HepG2 (cell line): ENCODE data around the gene PCDHGB3. TPM values are rescaled to one million over a fixed set of nuclear protein-coding genes. Genes with fewer than 3 reads are reported as not detected.
A peak's percentile ranks its signal among the peaks of the same experiment; 100 is the strongest.

Source experiments
- ATAC-seq: fragments of 200-7000 bp; cut with Tn5 transposase; 3 replicates; pipeline ENCODE4 v1.9.1; 2020; ENCODE audit warnings: mild to moderate bottlenecking, moderate library complexity
- BruUV-seq: library from RNA; stranded (reverse); fragments of 400-500 nt; replicated peaks from 2 replicates; lab custom pipeline; 2021; lab: Mats Ljungman, UMichigan
- CTCF ChIA-PET: fragments of 300-600 bp; formaldehyde crosslinking; extraction: SDS; loops from one replicate; lab custom pipeline; 2021; ENCODE audit warnings: low total read pairs, inconsistent platforms, low intra/inter-chr PET ratio; lab: Yijun Ruan, JAX
- POLR2A ChIA-PET: fragments of 350-600 bp; sonication (Branson Sonifier 250); formaldehyde crosslinking; loops from one replicate; lab custom pipeline; 2020; ENCODE audit warnings: antibody characterized with exemption, inconsistent platforms; lab: Yijun Ruan, JAX
- DNase-seq: peaks from one replicate; pipeline ENCODE4 v3.0.0-alpha.2; 2015; ENCODE audit warnings: low spot score
- FAIRE-seq: peaks from 3 replicates; lab custom pipeline; 2011; peaks lifted over from hg19 to GRCh38; lab: Jason Lieb, UNC
- H2AFZ ChIP-seq: one replicate; pipeline ENCODE4 v1.6.1; 2011; ENCODE audit warnings: low read length, inconsistent platforms
- H3K27ac ChIP-seq: fragments of 300-600 bp; 3 replicates; pipeline ENCODE4 v1.8.0; 2011; ENCODE audit warnings: mixed run types, mild to moderate bottlenecking, mixed read lengths, low read length, inconsistent platforms; ENCODE audit not compliant: insufficient read depth; ENCODE audit errors: extremely low read length
- H3K27me3 ChIP-seq, 2 experiments: fragments of 200-600 bp in 1 of 2; 2 replicates in 1 of 2; 3 replicates in 1 of 2; pipeline versions ENCODE4 v1.6.0 to v1.8.0; 2011; ENCODE audit warnings: low read length in 2 of 2, mild to moderate bottlenecking in 2 of 2, moderate library complexity in 2 of 2, inconsistent platforms in 1 of 2; ENCODE audit not compliant: insufficient read depth in 2 of 2, control insufficient read depth in 1 of 2
- H3K36me3 ChIP-seq, 2 experiments: fragments of 200-600 bp in 1 of 2; replicated peaks in 1 of 2; 2 replicates in 1 of 2; 3 replicates in 1 of 2; pipeline versions ENCODE4 v1.5.1 to v1.8.0; 2011; ENCODE audit warnings: low read length in 2 of 2, inconsistent platforms in 1 of 2; ENCODE audit not compliant: insufficient read depth in 2 of 2, control insufficient read depth in 1 of 2
- H3K4me1 ChIP-seq: 2 replicates; pipeline ENCODE4 v1.5.1; 2012; ENCODE audit warnings: low read length, inconsistent platforms; ENCODE audit not compliant: insufficient read depth
- H3K4me2 ChIP-seq: 2 replicates; pipeline ENCODE4 v1.6.0; 2011; ENCODE audit warnings: low read depth, low read length, inconsistent platforms
- H3K4me3 ChIP-seq, 3 experiments: fragments of 200-600 bp in 1 of 3; sonication (generic), shearing (Covaris generic) in 1 of 3; replicated peaks in 1 of 3; 2 replicates each; pipeline ENCODE4 v1.5.1; 2011 to 2016; ENCODE audit warnings: low read length in 3 of 3, inconsistent platforms in 2 of 3, low read depth in 2 of 3, mild to moderate bottlenecking in 2 of 3, control low read depth in 1 of 3, mixed read lengths in 1 of 3; ENCODE audit not compliant: insufficient read depth in 1 of 3
- H3K79me2 ChIP-seq: one replicate; pipeline ENCODE4 v1.6.1; 2011; ENCODE audit warnings: low read length, inconsistent platforms; ENCODE audit not compliant: insufficient read depth
- H3K9ac ChIP-seq: 2 replicates; pipeline ENCODE4 v1.6.0; 2011; ENCODE audit warnings: mild to moderate bottlenecking, low read depth, low read length, inconsistent platforms; ENCODE audit not compliant: insufficient read depth
- H3K9me3 ChIP-seq: 2 replicates; pipeline ENCODE4 v1.5.1; 2012; ENCODE audit warnings: mild to moderate bottlenecking, low read length
- H4K20me1 ChIP-seq: 2 replicates; pipeline ENCODE4 v1.6.0; 2011; ENCODE audit warnings: inconsistent platforms, mild to moderate bottlenecking, low read length, moderate library complexity; ENCODE audit not compliant: insufficient read depth
- CTCF ChIP-seq: sonication (generic); formaldehyde crosslinking; IDR thresholded peaks from 2 replicates; pipeline ENCODE4 v1.5.0; 2020; ENCODE audit warnings: mild to moderate bottlenecking, missing genetic modification reagents, moderate library complexity
- FOSL1 ChIP-seq: sonication (generic); formaldehyde crosslinking; IDR thresholded peaks from 2 replicates; pipeline ENCODE4 v1.9.0; 2021; ENCODE audit warnings: missing genetic modification reagents, borderline replicate concordance
- SATB2 ChIP-seq: sonication (generic); formaldehyde crosslinking; IDR thresholded peaks from 2 replicates; pipeline ENCODE4 v1.5.0; 2020; ENCODE audit warnings: missing genetic modification reagents
- SETDB1 ChIP-seq: sonication (generic); formaldehyde crosslinking; IDR thresholded peaks from 2 replicates; pipeline ENCODE4 v1.5.1; 2020; ENCODE audit warnings: missing genetic modification reagents, mild to moderate bottlenecking, borderline replicate concordance
- STAG1 ChIP-seq: sonication (generic); formaldehyde crosslinking; IDR thresholded peaks from 2 replicates; pipeline ENCODE4 v1.4.0; 2020; ENCODE audit warnings: missing genetic modification reagents
- ZBTB1 ChIP-seq: sonication (generic); formaldehyde crosslinking; IDR thresholded peaks from 2 replicates; pipeline ENCODE4 v1.4.0; 2020; ENCODE audit warnings: missing genetic modification reagents, borderline replicate concordance
- ZNF317 ChIP-seq: sonication (generic); formaldehyde crosslinking; IDR thresholded peaks from 2 replicates; pipeline ENCODE4 v1.5.0; 2020; ENCODE audit warnings: mild to moderate bottlenecking, missing genetic modification reagents
- ZNF546 ChIP-seq: sonication (generic); formaldehyde crosslinking; conservative IDR thresholded peaks from 2 replicates; pipeline ENCODE4 v1.8.1; 2023; ENCODE audit warnings: mild to moderate bottlenecking, missing genetic modification reagents
- ZNF746 ChIP-seq: sonication (generic); formaldehyde crosslinking; IDR thresholded peaks from 2 replicates; pipeline ENCODE4 v1.8.0; 2022; ENCODE audit warnings: mild to moderate bottlenecking, missing genetic modification reagents
- WGBS: methylation state at CpG from one replicate; pipeline ENCODE4 v1.1.6; 2017; ENCODE audit warnings: low lambda C conversion rate; 5-methylcytosine and 5-hydroxymethylcytosine counted together
- in situ Hi-C: cut with HindIII; loops from 2 replicates; pipeline ENCODE4 v1.10.0; 2017; ENCODE audit warnings: low pct_unique_long_range_greater_than_20kb; ENCODE audit not compliant: extremely low pct_ligation_motif_present
- intact Hi-C: fragments of 100-400 bp; cut with micrococcal nuclease; formaldehyde crosslinking; loops from one replicate; pipeline ENCODE4 v1.10.0; 2022; ENCODE audit not compliant: unreplicated experiment
- polyA plus RNA-seq, 8 experiments: library from polyadenylated mRNA; depleted of rRNA in 3 of 8; stranded (reverse) in 7 of 8; unstranded in 1 of 8; fragments of >200 nt; fragmentation: Illumina TruSeq in 4 of 8; extraction: Trizol in 4 of 8; gene quantifications; 2 replicates each; pipeline versions ENCODE4 v1.2.1 to v1.2.3, GENCODE V29; 2011 to 2016; ENCODE audit warnings: low read depth in 4 of 8, missing spikeins in 1 of 8, mixed read lengths in 1 of 8; ENCODE audit not compliant: insufficient read depth in 1 of 8
- total RNA-seq, 5 experiments: library from RNA; depleted of rRNA; stranded (reverse); fragments of >200 nt; fragmentation: Illumina TruSeq; extraction: Trizol; gene quantifications; 2 replicates each; pipeline ENCODE4 v1.2.3, GENCODE V29; 2016; ENCODE audit warnings: low read depth in 1 of 5

Gene PCDHGB3
- total and polyA plus RNA-seq, 2 of the 13 experiments (the other 11 are each of a cell fraction or from before 2014, with no cell fraction given), result 0.40 to 0.44 TPM

- TF ChIP-seq SATB2 (CRISPR knock-in tag) (no peak), FOSL1 (CRISPR knock-in tag) (no peak), ZBTB1 (CRISPR knock-in tag) (no peak), ZNF317 (no peak), ZNF746 (CRISPR knock-in tag) (no peak), SETDB1 (no peak)
- 0% methylated on average over 1 of the region's 1 CpG for WGBS
- Histone ChIP-seq H3K9me3 (peaks cover 30% of the 10 kb centered on the region), H3K27ac (no peak overlapping the region), H3K9ac (no peak overlapping the region), H3K4me1 (no peaks in the 10 kb centered on the region), H2AFZ (no peak overlapping the region), H4K20me1 (no peaks in the 10 kb centered on the region), H3K27me3 (no peaks in the 10 kb centered on the region), H3K4me3 (no peak overlapping the region), H3K79me2 (no peaks in the 10 kb centered on the region), H3K4me2 (no peak overlapping the region), H3K36me3 (no peaks in the 10 kb centered on the region)
- in situ Hi-C loops (no loop called here), intact Hi-C loops (no loop called here)
- FAIRE-seq (no peak), ATAC-seq (no peak), DNase-seq (no peak)
- ChIA-PET CTCF (no interaction called here), POLR2A (no interaction called here)
- BruUV-seq, result no TSS peak
These were observed 27.3 kb upstream of the PCDHGB3 start for GRCh38 chr5:141342773-141343172.

GRCh38 chr5:141343242-141343952, 26.6 kb upstream of the PCDHGB3 start, which contains the start of gene PCDHGA3:
Gene PCDHGA3 (plus strand): TSS chr5:141343829. CDS start chr5:141344034, 205 bp downstream.
- DNase-seq, result no peak
- 10% methylated on average over 9 of the region's 9 CpGs for WGBS
- no peak for FAIRE-seq

More at GRCh38 chr5:141343242-141343952, 26.6 kb upstream of the PCDHGB3 start, which contains the start of gene PCDHGA3:
- in situ Hi-C loops, result no loop called here
- no TSS peak for BruUV-seq
- H3K9me3 ChIP-seq, result peaks cover 29% of the 10 kb centered on the region
- TF ChIP-seq STAG1, result peak; percentile 21; the same call in 1 of the 2 replicates
- TF ChIP-seq CTCF, result peak; percentile 45
- no peak for TF ChIP-seq ZNF546 (CRISPR knock-in tag)
- TF ChIP-seq, all 625 proteins: peak for 2
- POLR2A ChIA-PET, result no interaction called here
- Histone ChIP-seq H3K27me3 (no peaks in the 10 kb centered on the region), H2AFZ (no peak within 1 kb of the TSS), H3K9ac (no peak within 1 kb of the TSS), H3K4me2 (no peak within 1 kb of the TSS), H3K4me3 (no peak within 1 kb of the TSS), H3K36me3 (no peaks in the 10 kb centered on the region), H3K79me2 (no peaks in the 10 kb centered on the region), H3K27ac (no peak within 1 kb of the TSS), H3K4me1 (no peaks in the 10 kb centered on the region), H4K20me1 (no peaks in the 10 kb centered on the region)
- no peak for ATAC-seq
- CTCF ChIA-PET, result interaction anchor here (0.9 kb wide), 1 partner anchor 217 kb away, joined by 3 read pairs; no protein-coding TSS in a partner anchor
- intact Hi-C loops, result no loop called here
